VCaP (cell line): ENCODE results near the gene ENTPD1.

ENCODE experiments used
- H3K27ac ChIP-seq: fragments of 450-650 bp; 2 replicates; pipeline ENCODE4 v1.5.1; 2017
- CTCF ChIP-seq: fragments of 450-650 bp; conservative IDR thresholded peaks from 2 replicates; pipeline ENCODE4 v1.5.1; 2017; ENCODE audit warnings: mild to moderate bottlenecking, moderate library complexity

Gene ENTPD1

GRCh38 chr10:95847007-95847406 lies 91.0 kb downstream of the ENTPD1 start:
- no peak for TF ChIP-seq CTCF
- H3K27ac ChIP-seq, result no peak overlapping the region

- no peak overlapping the region for H3K27ac ChIP-seq
- no peak for TF ChIP-seq CTCF
Measured at GRCh38 chr10:95848841-95849240, 92.9 kb downstream of the ENTPD1 start.

- no peak for TF ChIP-seq CTCF
- no peak overlapping the region for H3K27ac ChIP-seq
Measured at GRCh38 chr10:95850791-95851190, 94.8 kb downstream of the ENTPD1 start.

- H3K27ac ChIP-seq, result no peak overlapping the region
- no peak for TF ChIP-seq CTCF
Measured at GRCh38 chr10:95860166-95860940, 104.4 kb downstream of the ENTPD1 start.

GRCh38 chr10:95861386-95861785 lies 105.4 kb downstream of the ENTPD1 start:
- H3K27ac ChIP-seq, result no peak overlapping the region
- no peak for TF ChIP-seq CTCF

- peak; percentile 87 for TF ChIP-seq CTCF
- H3K27ac ChIP-seq, result no peak overlapping the region
Measured at GRCh38 chr10:95864906-95865813, 109.2 kb downstream of the ENTPD1 start.

- no peak for TF ChIP-seq CTCF
Measured at GRCh38 chr10:95865814-95866466, 110.0 kb downstream of the ENTPD1 start.

More at GRCh38 chr10:95865814-95866466, 110.0 kb downstream of the ENTPD1 start:
- H3K27ac ChIP-seq, result no peak overlapping the region
